ENCODE results near the gene GHITM.
"Not testable (repeated sequence)": the region's sequence is repeated elsewhere in the genome, so short reads cannot be mapped to it uniquely, and the experiment has no call there.

GRCh38 chr10:84171700-84172466, 32.6 kb downstream of the GHITM start:
- not testable (repeated sequence) for TF ChIP-seq MAX (IDR thresholded peaks at IDR 0.05; ENCODE audit: low read depth); EZH2phosphoT487 (IDR thresholded peaks at IDR 0.05; ENCODE audit: borderline replicate concordance, low read depth); CHD2 (IDR thresholded peaks at IDR 0.05; ENCODE audit: low read length, partially characterized antibody); CTCF (IDR thresholded peaks at IDR 0.05); TEAD4 (IDR thresholded peaks at IDR 0.05; ENCODE audit: borderline replicate concordance, insufficient read depth); SMC3 (IDR thresholded peaks at IDR 0.05; ENCODE audit: low read depth, low read length); REST (IDR thresholded peaks at IDR 0.05; ENCODE audit: low read depth, low read length)
